GM12878 (cell line): ENCODE measurements around the gene PCTP. TPM values are rescaled to one million over a fixed set of nuclear protein-coding genes. Genes with fewer than 3 reads are reported as not detected.

Source experiments
- ATAC-seq: fragments of 200-7000 bp; cut with Tn5 transposase; 3 replicates; pipeline ENCODE4 v1.9.1; 2020; ENCODE audit warnings: mild to moderate bottlenecking, moderate library complexity
- BruUV-seq: library from RNA; stranded (reverse); fragments of 400-500 nt; replicated peaks from 2 replicates; lab custom pipeline; 2021; lab: Mats Ljungman, UMichigan
- CTCF ChIA-PET: fragments of 300-600 bp; sonication (Branson Sonifier 250); formaldehyde crosslinking; extraction: SDS; loops from one replicate; lab custom pipeline; 2021; ENCODE audit warnings: inconsistent platforms; lab: Yijun Ruan, JAX
- POLR2A ChIA-PET: fragments of 350-600 bp; formaldehyde crosslinking; extraction: SDS; loops from one replicate; lab custom pipeline; 2021; ENCODE audit warnings: inconsistent platforms; lab: Charles Lee
- RAD21 ChIA-PET: fragments of 300-600 bp; sonication (Branson Sonifier 250); formaldehyde crosslinking; loops from one replicate; lab custom pipeline; 2023; ENCODE audit warnings: antibody characterized with exemption; ENCODE audit not compliant: unreplicated experiment; lab: Charles Lee
- SMC1A ChIA-PET: fragments of 300-600 bp; sonication (Branson Sonifier 250); formaldehyde crosslinking; loops from one replicate; lab custom pipeline; 2023; ENCODE audit not compliant: unreplicated experiment, uncharacterized antibody; lab: Charles Lee
- DNase-seq: peaks from one replicate; pipeline ENCODE4 v3.0.0-alpha.2; 2011; ENCODE audit warnings: low read depth, low spot score
- FAIRE-seq: peaks from 3 replicates; lab custom pipeline; 2011; peaks lifted over from hg19 to GRCh38; lab: Jason Lieb, UNC
- H2AFZ ChIP-seq: 2 replicates; pipeline ENCODE4 v1.6.0; 2011; ENCODE audit warnings: low read depth, low read length, control low read depth; ENCODE audit not compliant: control insufficient read depth
- H3K27ac ChIP-seq: 2 replicates; pipeline ENCODE4 v1.5.1; 2011; ENCODE audit warnings: control low read depth; ENCODE audit not compliant: control insufficient read depth, insufficient read depth
- H3K27me3 ChIP-seq, 2 experiments: replicated peaks in 1 of 2; 2 replicates each; pipeline versions ENCODE4 v1.6.0 to v1.6.1; 2011; ENCODE audit warnings: low read length in 1 of 2; ENCODE audit not compliant: control insufficient read depth in 2 of 2, insufficient read depth in 2 of 2
- H3K36me3 ChIP-seq, 2 experiments: 2 replicates each; pipeline ENCODE4 v1.5.1; 2011; ENCODE audit warnings: low read length in 1 of 2; ENCODE audit not compliant: control insufficient read depth in 2 of 2, insufficient read depth in 2 of 2
- H3K4me1 ChIP-seq: 2 replicates; pipeline ENCODE4 v1.6.1; 2011; ENCODE audit warnings: mild to moderate bottlenecking, low read length, moderate library complexity, mixed read lengths; ENCODE audit not compliant: control insufficient read depth, insufficient read depth
- H3K4me2 ChIP-seq: 2 replicates; pipeline ENCODE4 v1.6.0; 2011; ENCODE audit warnings: control low read depth; ENCODE audit not compliant: control insufficient read depth, insufficient read depth
- H3K4me3 ChIP-seq: fragments of 200-600 bp; sonication (generic); 2 replicates; pipeline ENCODE4 v1.5.1; 2016
- H3K79me2 ChIP-seq: 2 replicates; pipeline ENCODE4 v1.6.0; 2011; ENCODE audit warnings: low read length; ENCODE audit not compliant: control insufficient read depth, insufficient read depth
- H3K9ac ChIP-seq: 2 replicates; pipeline ENCODE4 v1.8.0; 2011; ENCODE audit warnings: low read length, control low read depth, mixed read lengths; ENCODE audit not compliant: control insufficient read depth, insufficient read depth
- H3K9me3 ChIP-seq: replicated peaks from 3 replicates; pipeline ENCODE4 v1.5.1; 2011; ENCODE audit warnings: mild to moderate bottlenecking, low read length; ENCODE audit not compliant: control insufficient read depth, insufficient read depth
- H4K20me1 ChIP-seq: 2 replicates; pipeline ENCODE4 v1.6.0; 2011; ENCODE audit not compliant: control insufficient read depth, insufficient read depth
- E2F4 ChIP-seq: IDR thresholded peaks from 2 replicates; pipeline ENCODE4 v1.6.1; 2012; ENCODE audit warnings: low read depth, low read length, improper control_type of control experiment
- FOXK2 ChIP-seq: fragments of 450-650 bp; IDR thresholded peaks from 2 replicates; pipeline ENCODE4 v1.6.1; 2017; ENCODE audit warnings: mild to moderate bottlenecking, moderate library complexity
- PKNOX1 ChIP-seq: fragments of 450-650 bp; IDR thresholded peaks from 2 replicates; pipeline ENCODE4 v1.6.1; 2016; ENCODE audit warnings: mild to moderate bottlenecking
- SIX5 ChIP-seq: IDR thresholded peaks from 2 replicates; pipeline ENCODE4 v1.6.1; 2011; ENCODE audit warnings: mild to moderate bottlenecking, low read depth, low read length, moderate library complexity; ENCODE audit not compliant: severe bottlenecking
- WGBS: methylation state at CpG from one replicate; pipeline ENCODE4 v1.1.6; 2016; ENCODE audit warnings: low lambda C conversion rate; ENCODE audit not compliant: insufficient replicate concordance, insufficient coverage; ENCODE audit errors: missing lambda C conversion rate; 5-methylcytosine and 5-hydroxymethylcytosine counted together
- in situ Hi-C: fragments of 300-500 bp; cut with MboI; formaldehyde crosslinking; loops from 9 replicates; pipeline ENCODE4 v1.14.3; 2018; ENCODE audit warnings: mixed read lengths
- intact Hi-C: fragments of 100-400 bp; cut with micrococcal nuclease; formaldehyde crosslinking; loops from one replicate; pipeline ENCODE4 v1.14.2; 2022; ENCODE audit not compliant: unreplicated experiment
- polyA plus RNA-seq, 11 experiments: library from polyadenylated mRNA; depleted of rRNA in 4 of 11; unstranded in 6 of 11; stranded (reverse) in 5 of 11; fragments of >200 nt; fragmentation: Nextera tagmentation in 4 of 11; fragmentation: Illumina TruSeq in 1 of 11; extraction: Ambion mirVana in 4 of 11; extraction: Trizol in 1 of 11; gene quantifications; 1 replicate in 1 of 11; 2 replicates in 10 of 11; pipeline versions ENCODE4 v1.2.1 to v1.2.3, GENCODE V29; 2011 to 2016; ENCODE audit warnings: inconsistent platforms in 2 of 11, missing spikeins in 2 of 11, low read depth in 1 of 11
- total RNA-seq, 4 experiments: library from RNA; depleted of rRNA in 3 of 4; stranded (reverse); fragments of >200 nt in 3 of 4; fragmentation: Illumina TruSeq in 1 of 4; extraction: Trizol in 1 of 4; gene quantifications; 2 replicates each; pipeline versions ENCODE4 v1.2.1 to v1.2.3, GENCODE V29; 2013 to 2021

The PCTP gene
- total and polyA plus RNA-seq, 10 of the 15 experiments (the other 5 are each of a cell fraction or from before 2014, with no cell fraction given) = 1.4 to 26.8 (median 3.7) TPM

- BruUV-seq = no TSS peak
These were observed 67.9 kb downstream of the PCTP start for GRCh38 chr17:55818451-55819375.

More at GRCh38 chr17:55818451-55819375, 67.9 kb downstream of the PCTP start:
- H2AFZ ChIP-seq = no peak overlapping the region
- no peak overlapping the region for H3K4me2 ChIP-seq
- H3K27me3 ChIP-seq = no peaks in the 10 kb centered on the region
- no peak overlapping the region for H3K27ac ChIP-seq
- no peak overlapping the region for H3K9ac ChIP-seq
- H3K9me3 ChIP-seq = no peaks in the 10 kb centered on the region; the same call in 2 of the 3 replicates
- ATAC-seq (no peak), DNase-seq (no peak), FAIRE-seq (no peak)
- H3K4me3 ChIP-seq = no peak overlapping the region
- H3K79me2 ChIP-seq = no peaks in the 10 kb centered on the region
- in situ Hi-C loops (no loop called here), intact Hi-C loops (no loop called here)
- no peaks in the 10 kb centered on the region for H3K4me1 ChIP-seq
- 25% methylated on average over 5 of the region's 5 CpGs for WGBS
- ChIA-PET RAD21 (no interaction called here), POLR2A (no interaction called here), CTCF (no interaction called here), SMC1A (no interaction called here)
- H4K20me1 ChIP-seq = no peaks in the 10 kb centered on the region
- H3K36me3 ChIP-seq = no peaks in the 10 kb centered on the region
- no peak for TF ChIP-seq SIX5
- TF ChIP-seq E2F4 = no peak
- TF ChIP-seq PKNOX1 = no peak
- no peak for TF ChIP-seq FOXK2
